ENCODE results near the gene POM121L2. TPM values are rescaled to one million over a fixed set of nuclear protein-coding genes. Genes with fewer than 3 reads are reported as not detected.

POM121L2 gene
- total RNA-seq, 1 experiment from 2014 or later = not detected

DNA sequence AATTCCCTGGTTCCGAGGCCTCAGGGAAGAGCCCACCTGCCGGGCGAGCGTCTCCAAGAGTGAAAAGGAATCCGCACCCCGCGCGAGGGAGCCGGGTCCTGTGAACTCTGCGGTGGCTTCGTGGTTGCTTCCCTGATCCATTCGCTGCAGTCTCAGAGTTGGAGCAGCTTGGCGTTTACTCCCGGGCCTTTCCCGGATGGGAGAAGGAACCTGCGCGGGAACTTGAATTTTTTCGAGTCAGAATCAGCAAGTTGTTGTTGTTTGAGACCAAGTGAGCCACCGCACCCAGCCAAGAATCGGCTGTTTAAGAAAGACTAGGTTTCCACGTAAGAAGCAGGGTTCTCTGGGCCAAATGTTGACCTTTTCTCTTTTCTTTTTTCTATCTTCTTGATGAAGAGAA is 51.7 kb downstream of the POM121L2 start:
- no peaks in the 10 kb centered on the region for H3K79me2 ChIP-seq (ENCODE audit: insufficient read depth, low read length)
- H3K56ac ChIP-seq (ENCODE audit: insufficient read length, low read depth, low read length) = no peak overlapping the region
- no peaks in the 10 kb centered on the region for H3K9me3 ChIP-seq (ENCODE audit: control insufficient read depth, low read depth, low read length)
- no peak overlapping the region for H3K4ac ChIP-seq (ENCODE audit: low read depth, low read length)
- H3K27me3 ChIP-seq (ENCODE audit: insufficient read depth, low read length) = no peaks in the 10 kb centered on the region
- H2BK12ac ChIP-seq (ENCODE audit: insufficient read length, low read depth, low read length) = no peak overlapping the region
- no peak overlapping the region for H3K27ac ChIP-seq (ENCODE audit: insufficient read length, low read depth, low read length)
- H3K14ac ChIP-seq (ENCODE audit: insufficient read depth, low read length) = peak overlapping the region; percentile 6; the same call in 1 of the 2 replicates
- H2AFZ ChIP-seq (ENCODE audit: low read length) = no peak overlapping the region
- Mint-ChIP-seq H3K9me3 (no peaks in the 10 kb centered on the region), H3K36me3 (ENCODE audit: insufficient read depth in 1 of 3, low read depth in 3 of 3) (peaks cover 0 to 4% (median 0%) of the 10 kb centered on the region in 3 experiments; a peak in 2 of 7 replicates), H3K4me3 (peak overlapping the region; percentile 76 to 84), H3K4me1 (peaks cover 3 to 8% of the 10 kb centered on the region in 2 experiments; a peak in 3 of 4 replicates), H3K27me3 (ENCODE audit: low read depth) (peaks cover 16% of the 10 kb centered on the region), H3K27ac (no peak overlapping the region; a peak in 2 of 7 replicates)
- no peak overlapping the region for H4K91ac ChIP-seq (ENCODE audit: insufficient read length, low read depth, low read length)
- H3K79me1 ChIP-seq (ENCODE audit: insufficient read depth, low read depth, low read length, poor library complexity, severe bottlenecking) = no peaks in the 10 kb centered on the region
- peaks cover 6% of the 10 kb centered on the region for H3K23me2 ChIP-seq (ENCODE audit: insufficient read length, low read depth, low read length, poor library complexity, severe bottlenecking)
- no peak overlapping the region for H2BK120ac ChIP-seq (ENCODE audit: low read depth, low read length, poor library complexity, severe bottlenecking)
- peak overlapping the region; percentile 34 for H3K9ac ChIP-seq (ENCODE audit: extremely low read depth, insufficient read length, low read length)
- TF ChIP-seq, protein P1, sequence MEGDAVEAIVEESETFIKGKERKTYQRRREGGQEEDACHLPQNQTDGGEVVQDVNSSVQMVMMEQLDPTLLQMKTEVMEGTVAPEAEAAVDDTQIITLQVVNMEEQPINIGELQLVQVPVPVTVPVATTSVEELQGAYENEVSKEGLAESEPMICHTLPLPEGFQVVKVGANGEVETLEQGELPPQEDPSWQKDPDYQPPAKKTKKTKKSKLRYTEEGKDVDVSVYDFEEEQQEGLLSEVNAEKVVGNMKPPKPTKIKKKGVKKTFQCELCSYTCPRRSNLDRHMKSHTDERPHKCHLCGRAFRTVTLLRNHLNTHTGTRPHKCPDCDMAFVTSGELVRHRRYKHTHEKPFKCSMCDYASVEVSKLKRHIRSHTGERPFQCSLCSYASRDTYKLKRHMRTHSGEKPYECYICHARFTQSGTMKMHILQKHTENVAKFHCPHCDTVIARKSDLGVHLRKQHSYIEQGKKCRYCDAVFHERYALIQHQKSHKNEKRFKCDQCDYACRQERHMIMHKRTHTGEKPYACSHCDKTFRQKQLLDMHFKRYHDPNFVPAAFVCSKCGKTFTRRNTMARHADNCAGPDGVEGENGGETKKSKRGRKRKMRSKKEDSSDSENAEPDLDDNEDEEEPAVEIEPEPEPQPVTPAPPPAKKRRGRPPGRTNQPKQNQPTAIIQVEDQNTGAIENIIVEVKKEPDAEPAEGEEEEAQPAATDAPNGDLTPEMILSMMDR (conservative IDR thresholded peaks at IDR 0.05) = no peak
- H2BK20ac ChIP-seq (ENCODE audit: low read depth, low read length, poor library complexity, severe bottlenecking) = no peak overlapping the region
- H2BK15ac ChIP-seq (ENCODE audit: low read depth, low read length) = no peak overlapping the region
- H4K5ac ChIP-seq (ENCODE audit: insufficient read length, low read depth, low read length) = no peak overlapping the region
- no peaks in the 10 kb centered on the region for H4K20me1 ChIP-seq (ENCODE audit: control insufficient read depth, insufficient read depth, insufficient read length)
- no peak overlapping the region for H2AK5ac ChIP-seq (ENCODE audit: insufficient read length, low read length)
- DNase-seq = peak; percentile 61
- H3K23ac ChIP-seq (ENCODE audit: insufficient read length, low read depth, low read length) = no peak overlapping the region
- H3K18ac ChIP-seq (ENCODE audit: insufficient read length, low read depth, low read length) = no peak overlapping the region
- H4K8ac ChIP-seq (replicated peaks; ENCODE audit: insufficient read length, low read depth, low read length) = no peak overlapping the region
- H3K4me1 ChIP-seq (ENCODE audit: insufficient read depth, low read length) = no peaks in the 10 kb centered on the region
- no CpG with 5 or more reads among the region's 21 CpGs for WGBS (ENCODE audit: extremely low coverage, insufficient read length, low lambda C conversion rate)
- no peak overlapping the region for H3T11ph ChIP-seq (ENCODE audit: low read length)
- H2BK5ac ChIP-seq (ENCODE audit: insufficient read length, low read length) = no peak overlapping the region
- H3K4me2 ChIP-seq (ENCODE audit: insufficient read depth, insufficient read length, low read length) = peak overlapping the region; percentile 86

Other genes with a start within 250 kb of the POM121L2 start
- 14.8 and 17.7 TPM in 2 replicates for gene PRSS16, start 64.6 kb downstream of the POM121L2 start, total RNA-seq (2021)
- gene ZNF391, start 76.5 kb upstream of the POM121L2 start, total RNA-seq (2021) = 4.4 and 5.4 TPM in 2 replicates
- gene ZNF184, start 160.8 kb upstream of the POM121L2 start, total RNA-seq (2021) = 6.3 and 6.5 TPM in 2 replicates